DMS79 (cell line): Measurements from ENCODE around the gene SPRN.

ENCODE experiments used
- DNase-seq: peaks from one replicate; lab custom pipeline; 2025; lab: John Stamatoyannopoulos, UW

Gene SPRN

DNA sequence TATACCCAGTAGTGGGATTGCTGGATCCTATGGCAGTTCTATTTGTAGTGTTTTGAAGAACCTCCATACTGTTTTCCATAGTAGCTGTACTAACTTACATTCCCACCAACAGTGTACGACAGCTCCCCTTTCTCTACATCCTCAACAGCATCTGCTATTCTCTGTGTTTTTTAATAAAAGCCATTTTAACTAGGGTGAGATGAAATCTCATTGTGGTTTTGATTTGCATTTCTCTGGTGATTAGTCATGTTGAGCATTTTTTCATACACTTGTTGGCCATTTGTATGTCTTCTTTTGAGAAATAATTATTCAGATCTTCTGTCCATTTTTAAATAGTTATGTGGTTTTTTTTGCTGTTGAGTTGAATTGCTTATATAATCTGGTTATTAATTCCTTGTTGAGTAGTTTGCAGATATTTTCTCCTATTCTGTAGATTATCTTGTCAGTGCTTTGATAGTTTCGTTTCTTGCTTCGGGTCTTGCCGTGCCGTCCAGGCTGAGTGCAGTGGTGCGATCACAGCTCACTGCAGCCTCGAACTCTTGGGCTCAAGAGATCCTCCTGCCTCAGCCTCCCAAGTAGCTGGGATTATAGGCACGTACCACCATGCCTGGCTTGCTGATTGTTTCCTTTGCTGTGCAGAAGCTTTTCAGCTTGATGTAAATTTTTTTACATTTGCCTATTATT, 18.4 kb downstream of the SPRN start:
- DNase-seq: no peak

DNA sequence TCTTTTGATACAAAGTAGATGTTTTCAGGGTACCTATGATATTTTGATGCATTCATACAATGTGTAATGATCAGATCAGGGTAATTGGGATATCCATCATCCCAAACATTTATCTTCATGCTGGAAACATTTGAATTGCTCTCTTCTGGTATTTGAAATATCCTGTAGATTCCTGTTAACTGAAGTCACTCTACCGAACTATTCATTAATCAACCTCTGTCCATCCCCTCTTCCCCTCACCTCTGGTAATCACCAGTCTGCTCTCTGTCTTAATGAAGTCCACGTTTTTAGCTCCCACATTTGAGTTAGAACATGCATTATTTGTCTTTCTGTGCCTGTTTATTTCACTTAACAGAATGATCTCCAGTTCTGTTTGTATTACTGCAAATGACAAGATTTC, 19.2 kb downstream of the SPRN start:
- no peak for DNase-seq

DNA sequence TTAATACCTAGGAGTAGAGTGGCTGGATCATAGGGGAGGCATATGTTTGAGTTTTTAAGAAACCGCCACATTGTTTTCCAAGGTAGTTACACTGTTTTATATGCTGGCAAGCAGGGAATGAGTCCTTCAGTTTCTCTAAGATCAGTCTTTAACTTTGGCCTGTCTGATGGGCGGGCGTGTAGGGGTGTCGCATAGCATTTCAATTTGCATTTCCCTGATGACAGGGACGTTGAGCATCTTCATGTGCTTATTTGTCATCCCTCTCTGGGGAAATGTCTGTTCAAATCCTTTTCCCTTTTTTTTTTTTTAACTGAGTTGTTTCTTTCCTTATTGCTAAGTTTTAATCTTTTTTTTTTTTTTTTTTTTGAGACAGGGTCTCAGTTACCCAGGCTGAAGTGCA, 20.6 kb downstream of the SPRN start:
- DNase-seq: no peak

DNA sequence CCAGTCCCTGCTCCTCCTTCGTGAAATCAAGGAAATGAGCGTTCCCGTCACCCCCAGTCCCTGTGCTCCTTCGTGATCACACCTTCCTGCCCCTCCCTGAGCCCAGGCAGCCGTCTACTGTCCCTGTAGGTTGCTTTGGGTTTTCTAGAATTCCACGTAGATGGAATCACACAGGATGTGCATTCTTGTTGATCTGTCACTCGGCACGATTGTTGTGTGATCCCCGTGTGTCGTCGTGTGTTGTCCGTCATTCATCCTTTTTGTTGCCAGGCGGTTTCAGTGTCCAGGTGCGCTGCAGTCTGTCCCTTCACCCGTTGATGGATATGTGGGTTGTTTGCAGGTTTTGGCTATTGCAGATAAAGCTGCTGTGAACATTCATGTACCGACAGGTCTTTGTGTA, 21.1 kb downstream of the SPRN start:
- DNase-seq: no peak

DNA sequence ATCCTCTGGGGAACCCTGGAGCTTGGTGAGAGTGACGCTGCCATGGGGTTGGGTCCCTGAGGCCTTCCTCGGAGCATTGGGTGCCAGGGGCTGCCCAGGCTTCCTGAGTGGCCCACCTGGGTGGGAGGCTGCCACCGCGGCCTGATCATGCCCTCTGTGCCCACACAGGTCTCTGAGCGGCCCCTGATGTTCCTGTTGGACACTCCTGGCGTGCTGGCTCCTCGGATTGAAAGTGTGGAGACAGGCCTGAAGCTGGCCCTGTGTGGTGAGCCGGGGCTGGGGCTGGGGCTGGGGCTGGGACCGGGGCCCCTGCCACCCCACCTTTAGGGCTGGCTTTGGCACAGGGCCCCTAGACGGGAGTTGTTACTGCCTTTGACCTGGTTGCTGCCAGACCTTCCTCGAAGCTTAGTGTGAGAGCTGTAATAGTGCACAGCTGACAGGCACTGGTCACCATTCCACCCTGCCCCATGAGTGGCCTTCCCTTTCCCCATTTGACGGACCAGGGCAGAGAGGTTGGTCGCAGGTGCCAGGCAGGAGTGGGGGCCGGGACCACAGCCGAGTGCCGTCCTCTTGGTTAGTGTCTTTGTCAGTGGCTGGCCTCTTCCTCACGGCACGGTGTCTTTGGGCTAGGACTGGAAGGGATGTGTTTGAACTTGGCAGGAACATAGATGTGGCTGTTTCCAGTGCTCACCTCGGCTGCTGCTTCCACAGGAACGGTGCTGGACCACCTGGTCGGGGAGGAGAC, 22.3 kb downstream of the SPRN start:
- no peak for DNase-seq

DNA sequence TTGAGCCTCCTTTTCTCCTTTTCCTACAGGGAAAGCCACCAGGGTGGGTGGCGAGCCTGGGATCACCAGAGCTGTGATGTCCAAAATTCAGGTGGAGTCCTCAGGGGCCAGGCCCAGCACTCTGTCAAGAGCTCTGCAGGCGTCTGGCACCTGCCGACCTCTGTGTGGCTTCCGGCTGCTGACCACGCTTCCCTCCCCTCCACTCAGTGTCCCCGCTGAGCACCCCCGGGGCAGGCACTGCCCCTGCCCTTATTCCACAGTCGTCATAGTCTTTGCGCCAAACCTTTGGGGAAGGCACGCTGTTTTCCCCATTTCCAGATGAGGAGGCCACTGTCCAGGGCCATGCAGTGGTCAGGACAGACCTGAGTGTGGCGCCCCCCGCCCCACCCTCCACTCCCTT, 22.9 kb downstream of the SPRN start:
- DNase-seq: no peak

DNA sequence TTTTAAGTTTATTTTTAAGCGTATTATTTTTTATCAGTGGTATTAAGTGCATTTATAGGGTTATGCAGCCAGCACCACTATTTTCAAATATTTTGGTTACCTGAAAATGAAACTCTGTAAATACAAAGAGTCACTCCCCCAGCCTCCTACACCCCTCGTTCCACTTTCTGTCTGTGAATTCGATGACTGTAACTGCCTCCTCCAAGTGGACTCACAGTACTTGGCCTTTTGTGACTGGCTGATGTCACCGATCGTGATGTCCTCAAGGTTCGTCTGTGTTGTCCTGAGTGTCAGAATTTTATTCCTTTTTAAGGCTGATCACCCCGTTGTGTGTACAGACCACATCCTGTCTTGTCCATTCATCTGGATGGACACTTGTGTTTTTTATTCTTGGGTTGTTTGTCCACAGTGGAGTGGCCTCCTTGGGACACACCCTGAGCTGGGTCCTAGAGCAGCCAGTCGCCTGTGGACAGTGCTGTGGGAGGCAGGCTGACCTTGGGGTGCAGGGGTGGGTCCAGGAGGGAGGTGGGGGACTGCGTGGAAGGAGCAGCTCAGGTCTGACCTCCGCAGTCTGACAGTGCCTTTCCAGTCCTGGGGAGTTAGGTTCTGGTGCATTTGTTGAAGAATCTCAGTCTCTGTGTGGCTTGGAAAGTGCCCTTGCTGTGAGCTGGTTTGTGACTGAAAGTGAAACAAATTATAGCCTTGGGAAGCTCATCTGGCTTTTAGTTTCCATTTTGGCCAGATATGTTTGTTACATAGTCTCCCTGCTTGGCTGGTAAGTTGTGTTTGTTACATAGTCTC, 23.6 kb downstream of the SPRN start:
- no peak for DNase-seq

DNA sequence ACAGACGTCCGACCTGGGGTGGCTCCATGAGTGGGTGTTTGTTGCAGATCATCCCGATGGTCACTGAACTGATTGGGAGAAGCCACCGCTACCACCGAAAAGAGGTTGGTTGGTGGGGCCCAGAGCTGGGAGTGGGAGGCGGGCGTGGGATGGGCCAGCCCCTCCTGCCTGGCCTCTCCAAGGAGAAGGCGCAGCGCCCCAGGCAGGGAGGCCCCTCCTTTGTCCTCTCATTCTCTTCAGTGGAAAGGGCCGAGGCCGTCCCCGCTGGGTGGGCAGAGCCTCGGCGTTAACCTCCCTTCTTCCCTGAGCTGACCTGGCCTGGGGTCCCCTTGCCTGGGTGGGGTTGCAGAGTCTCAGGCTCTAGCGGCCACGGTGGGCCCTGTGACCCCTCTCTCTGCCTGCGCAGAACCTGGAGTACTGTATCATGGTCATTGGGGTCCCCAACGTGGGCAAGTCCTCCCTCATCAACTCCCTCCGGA, 25.3 kb downstream of the SPRN start:
- no peak for DNase-seq

DNA sequence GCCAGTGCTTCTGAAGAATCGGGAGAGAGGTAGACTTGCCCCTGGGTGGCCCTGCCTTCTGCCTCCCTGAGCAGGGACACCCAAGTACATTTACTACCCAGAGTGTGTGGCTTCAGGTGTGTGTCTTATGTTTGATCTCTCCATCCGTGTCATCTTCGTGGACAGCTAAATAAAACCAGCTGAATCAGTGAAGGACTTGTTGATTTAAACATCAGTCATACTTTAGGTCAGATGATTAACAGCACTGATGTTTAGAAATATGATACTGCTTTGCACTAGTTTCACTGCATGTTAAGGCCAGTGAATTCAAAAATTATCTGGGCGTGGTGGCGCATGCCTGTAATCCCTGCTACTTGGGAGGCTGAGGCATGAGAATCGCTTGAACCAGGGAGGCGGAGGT, 26.5 kb downstream of the SPRN start:
- no peak for DNase-seq

DNA sequence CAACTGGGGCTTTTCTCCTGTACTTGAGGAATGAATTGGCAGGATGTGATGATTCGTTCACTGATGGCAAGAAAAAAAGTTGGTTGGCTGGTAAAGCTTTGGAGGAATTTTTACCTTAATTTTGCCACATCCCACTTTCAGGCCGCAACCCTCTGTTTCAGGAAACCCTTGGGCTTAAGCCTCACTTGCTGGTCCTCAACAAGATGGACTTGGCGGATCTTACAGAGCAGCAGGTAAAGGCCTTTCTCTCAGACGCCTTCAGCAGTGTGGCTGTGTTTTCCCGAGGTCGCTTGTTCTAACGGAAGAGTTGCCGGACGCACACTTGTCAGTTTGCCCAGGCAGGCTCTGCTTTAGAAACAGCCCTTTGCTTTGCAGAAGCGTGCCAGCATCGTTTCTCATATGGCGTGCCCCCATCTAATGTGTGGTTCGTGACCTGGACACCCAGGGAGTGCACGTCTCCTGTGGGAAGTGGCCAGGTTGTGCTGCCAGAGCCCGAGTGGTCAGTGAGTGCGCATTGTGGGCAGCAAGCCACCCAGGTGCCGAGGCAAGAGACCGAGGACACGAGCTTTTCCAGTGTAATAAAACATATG, 28.3 kb downstream of the SPRN start:
- no peak for DNase-seq

DNA sequence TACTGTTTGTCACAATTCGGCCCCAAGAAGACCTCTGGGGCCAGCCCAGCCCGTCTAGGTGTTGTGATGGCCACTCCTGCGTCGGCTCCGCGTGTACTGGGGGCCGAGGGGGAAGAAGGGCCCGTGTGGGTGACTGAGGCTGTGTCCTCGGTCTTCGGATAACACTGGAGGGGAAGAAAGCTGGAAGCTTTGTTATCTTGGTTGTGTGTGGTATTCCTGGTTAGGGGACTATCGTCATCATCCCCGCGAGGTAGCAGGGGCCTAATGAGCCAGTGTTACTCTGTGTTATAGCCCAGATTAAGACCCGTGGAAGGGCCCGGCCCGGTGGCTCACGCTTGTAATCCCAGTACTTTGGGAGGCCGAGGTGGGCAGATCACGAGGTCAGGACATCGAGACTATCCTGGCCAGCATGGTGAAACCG, 29.6 kb downstream of the SPRN start:
- no peak for DNase-seq

DNA sequence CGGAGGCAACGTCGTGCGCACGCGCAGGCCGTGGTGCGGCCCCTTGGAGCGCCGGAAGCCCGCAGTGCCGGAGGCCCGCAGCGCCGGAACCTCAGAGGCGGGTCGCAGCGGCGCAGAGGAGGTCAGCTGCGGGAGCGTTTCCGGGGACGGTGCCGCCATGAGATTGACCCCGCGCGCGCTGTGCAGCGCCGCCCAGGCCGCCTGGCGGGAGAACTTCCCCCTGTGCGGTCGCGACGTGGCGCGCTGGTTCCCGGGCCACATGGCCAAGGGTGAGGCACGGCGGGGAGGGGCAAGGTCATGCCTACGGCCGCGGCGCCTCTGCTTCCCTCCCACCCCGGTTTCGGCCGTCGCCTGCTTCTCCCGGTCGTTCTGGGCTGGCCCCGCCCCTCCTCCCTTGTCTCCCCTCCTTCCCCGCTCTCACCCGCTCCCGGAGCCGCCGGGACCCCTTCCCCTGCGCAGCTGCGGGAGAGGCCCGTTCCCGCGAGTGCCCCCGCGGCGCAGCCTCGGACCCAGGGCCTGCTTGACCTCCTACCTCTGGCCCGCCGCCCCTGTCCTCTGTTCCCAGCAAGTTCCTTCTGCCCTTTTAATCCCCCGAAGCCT, 30.3 kb downstream of the SPRN start, which contains the start of gene MTG1:
Gene MTG1 (plus strand): TSS at position 94 of the 600 bp plus-strand sequence. CDS start 64 bp downstream, at position 158.
- peak; percentile 57 for DNase-seq

DNA sequence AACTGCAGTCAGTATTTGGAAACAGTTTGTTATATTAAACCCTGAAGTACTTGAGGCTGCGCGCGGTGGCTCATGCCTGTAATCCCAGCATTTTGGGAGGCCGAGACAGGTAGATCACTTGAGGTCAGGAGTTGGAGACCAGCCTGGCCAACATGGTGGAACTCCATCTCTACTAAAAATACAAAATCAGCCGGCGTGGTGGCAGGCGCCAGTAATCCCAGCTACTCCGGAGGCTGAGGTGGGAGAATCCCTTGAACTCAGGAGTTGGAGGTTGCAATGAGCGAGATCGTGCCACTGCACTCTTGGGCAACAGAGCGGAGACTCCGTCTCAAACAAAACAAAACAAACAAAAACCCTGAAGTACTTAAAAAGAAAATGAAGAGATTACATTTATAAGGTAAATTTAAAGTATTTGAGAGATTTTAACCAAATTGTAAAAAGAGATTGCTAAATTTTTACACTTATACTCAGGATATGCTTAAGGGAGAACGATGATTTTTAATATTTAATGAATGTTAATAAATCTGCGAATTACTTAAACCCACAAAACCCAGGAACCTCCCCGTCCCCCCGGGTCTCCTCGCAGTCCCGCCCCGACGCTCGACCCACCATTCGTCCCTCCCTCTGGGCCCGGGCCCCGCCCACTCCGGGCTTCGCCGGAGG, 30.9 kb downstream of the SPRN start:
- no peak for DNase-seq

DNA sequence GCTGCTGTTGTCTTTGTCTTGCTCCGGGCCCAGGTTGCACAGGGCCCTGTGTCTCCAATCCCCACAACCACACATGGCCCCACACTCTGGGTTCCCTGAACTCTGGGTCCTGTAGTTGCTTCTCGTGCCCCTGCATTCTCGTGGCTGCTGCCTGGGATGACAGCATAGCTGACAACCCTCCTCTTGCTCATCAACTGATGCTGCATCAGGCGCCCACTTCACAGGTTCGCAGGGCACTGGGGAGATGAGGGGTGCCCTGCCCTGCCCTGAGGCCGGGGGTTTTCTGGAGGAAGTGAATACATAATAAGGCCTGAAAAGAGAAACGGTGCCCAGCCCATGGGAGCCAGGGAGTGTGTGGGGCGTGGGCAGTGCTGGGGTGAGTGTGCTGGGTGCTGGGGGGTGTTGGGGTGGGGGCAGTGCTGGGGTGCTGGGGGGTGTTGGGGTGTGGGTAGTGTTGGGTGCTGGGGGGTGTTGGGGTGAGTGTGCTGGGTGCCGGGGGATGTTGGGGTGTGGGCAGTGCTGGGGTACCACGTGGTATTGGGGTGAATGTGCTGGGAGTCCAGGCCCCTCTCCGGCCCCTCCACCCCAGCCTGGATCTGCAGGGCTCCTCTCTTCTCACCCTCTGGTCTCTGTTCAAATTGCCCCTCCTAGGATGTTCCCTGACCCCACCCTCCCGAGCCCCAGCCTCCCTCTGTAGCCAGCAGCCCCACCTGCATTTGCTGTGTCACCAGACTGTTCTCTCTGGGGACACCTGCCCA, 32.5 kb downstream of the SPRN start:
- no peak for DNase-seq

DNA sequence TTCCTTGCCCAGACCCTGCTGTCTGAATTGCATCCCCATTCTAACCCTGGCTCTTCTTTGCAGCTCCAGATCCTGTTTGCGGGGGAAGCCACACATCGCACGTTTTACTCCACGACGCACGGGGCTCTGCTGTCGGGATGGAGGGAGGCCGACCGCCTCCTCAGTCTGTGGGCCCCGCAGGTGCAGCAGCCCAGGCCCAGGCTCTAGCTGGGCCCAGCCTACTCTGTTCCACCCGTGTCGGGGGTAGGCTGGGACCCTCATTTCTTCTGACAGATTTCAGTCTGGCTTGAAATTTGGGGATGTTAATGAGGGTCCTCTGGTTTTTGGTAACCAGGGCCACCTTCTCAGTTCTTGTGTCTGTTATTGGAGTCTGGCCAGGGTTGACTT, 33.2 kb downstream of the SPRN start:
- no peak for DNase-seq

DNA sequence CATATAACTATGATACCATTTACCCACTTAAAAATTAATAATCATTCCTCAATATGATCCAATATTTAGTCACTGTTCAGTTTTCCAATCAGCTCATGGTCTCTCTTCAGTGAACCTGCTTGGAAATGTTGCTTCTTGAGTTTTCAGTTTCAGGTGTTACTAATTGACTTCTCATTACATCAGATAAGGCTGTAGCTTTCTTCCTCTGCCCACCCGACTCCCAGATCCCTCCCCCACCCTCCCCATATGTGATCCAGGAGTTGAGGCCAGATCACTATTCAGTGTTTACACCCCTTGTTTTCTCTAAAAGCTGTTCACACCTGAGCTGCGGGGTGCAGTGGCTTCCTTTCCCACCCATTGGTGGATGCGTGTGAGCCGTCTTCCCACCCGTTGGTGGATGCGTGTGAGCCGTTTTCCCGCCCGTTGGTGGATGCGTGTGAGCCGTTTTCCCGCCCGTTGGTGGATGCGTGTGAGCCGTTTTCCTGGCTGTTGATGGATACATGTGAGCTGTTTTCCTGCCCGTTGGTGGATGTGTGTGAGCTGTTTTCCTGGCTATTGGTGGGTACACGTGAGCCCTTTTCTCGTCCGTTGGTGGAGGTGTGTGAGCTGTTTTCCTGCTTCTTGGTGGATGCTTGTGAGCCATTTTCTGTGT, 33.7 kb downstream of the SPRN start:
- no peak for DNase-seq

DNA sequence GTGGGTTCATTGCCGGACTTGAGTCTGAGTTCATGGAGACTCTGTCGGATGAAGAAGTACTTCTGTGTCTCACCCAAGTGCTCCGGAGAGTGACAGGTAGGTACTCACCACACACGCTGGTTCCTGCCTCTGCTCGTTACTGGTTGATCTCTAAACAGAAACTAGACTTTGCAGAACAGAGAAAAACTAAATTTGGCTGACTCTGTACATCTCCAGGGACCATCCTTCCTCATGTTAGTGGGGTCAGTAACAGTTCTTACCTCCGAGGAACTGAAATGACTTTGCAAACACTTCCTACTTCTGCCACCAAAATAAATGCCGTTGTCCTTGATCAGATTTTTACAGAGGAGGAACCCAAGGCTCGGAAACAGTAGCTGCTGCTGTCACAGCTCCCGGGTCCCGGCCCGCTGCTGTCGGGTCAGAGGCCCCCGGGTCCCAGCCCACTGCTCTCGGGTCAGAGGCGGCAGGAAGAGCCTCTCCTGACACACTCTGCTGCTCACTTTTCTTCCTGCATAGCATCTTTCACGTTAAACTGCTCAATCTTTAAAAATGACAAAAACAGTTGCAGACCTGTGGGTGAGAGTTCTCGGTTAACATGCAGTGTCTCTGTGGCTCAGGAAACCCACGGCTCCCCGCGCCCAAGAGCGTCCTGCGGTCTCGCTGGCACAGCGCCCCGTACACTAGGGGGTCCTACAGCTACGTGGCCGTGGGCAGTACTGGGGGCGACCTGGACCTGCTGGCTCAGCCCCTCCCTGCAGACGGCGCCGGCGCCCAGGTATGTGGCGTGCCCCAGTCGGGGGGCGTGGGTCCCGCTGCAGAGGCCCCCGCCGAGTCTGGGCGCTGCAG, 35.2 kb downstream of the SPRN start:
- no peak for DNase-seq

DNA sequence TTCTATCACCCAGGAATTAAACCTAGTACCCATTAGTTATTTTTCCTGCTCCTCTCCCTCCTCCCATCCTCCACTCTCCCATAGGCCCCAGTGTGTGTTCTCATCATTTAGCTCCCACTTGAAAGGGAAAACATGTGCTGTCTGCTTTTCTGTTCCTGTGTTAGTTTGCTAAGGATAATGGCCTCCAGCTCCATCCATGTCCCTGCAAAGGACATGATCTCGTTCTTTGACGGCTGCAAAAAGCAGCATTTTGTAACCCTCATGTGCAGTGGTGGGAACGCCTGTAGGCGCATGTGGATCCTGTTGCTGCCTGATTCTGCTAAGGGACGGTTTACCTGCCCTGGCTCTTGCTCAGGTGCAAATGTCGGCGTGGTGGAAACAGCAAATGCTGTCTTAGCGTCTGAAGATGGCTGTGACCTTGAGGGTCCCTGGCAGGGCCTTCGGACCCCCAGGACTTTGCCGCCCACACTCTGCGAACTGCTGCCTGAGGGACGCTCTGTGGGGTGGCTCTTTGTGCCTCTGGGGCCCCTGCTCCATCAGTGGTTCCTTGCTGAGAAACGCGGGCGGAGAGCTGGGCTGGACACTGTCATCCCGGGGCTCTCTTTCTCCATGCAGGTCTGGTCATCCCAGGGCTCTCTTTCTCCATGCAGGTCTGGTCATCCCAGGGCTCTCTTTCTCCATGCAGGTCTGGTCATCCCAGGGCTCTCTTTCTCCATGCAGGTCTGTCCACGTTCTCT, 36.0 kb downstream of the SPRN start:
- DNase-seq: no peak
